Measurements from ENCODE around the gene TMEM247. TPM values are rescaled to one million over a fixed set of nuclear protein-coding genes. Genes with fewer than 3 reads are reported as not detected.

Gene TMEM247
- total RNA-seq, 4 donors from 2014 or later: not detected

DNA sequence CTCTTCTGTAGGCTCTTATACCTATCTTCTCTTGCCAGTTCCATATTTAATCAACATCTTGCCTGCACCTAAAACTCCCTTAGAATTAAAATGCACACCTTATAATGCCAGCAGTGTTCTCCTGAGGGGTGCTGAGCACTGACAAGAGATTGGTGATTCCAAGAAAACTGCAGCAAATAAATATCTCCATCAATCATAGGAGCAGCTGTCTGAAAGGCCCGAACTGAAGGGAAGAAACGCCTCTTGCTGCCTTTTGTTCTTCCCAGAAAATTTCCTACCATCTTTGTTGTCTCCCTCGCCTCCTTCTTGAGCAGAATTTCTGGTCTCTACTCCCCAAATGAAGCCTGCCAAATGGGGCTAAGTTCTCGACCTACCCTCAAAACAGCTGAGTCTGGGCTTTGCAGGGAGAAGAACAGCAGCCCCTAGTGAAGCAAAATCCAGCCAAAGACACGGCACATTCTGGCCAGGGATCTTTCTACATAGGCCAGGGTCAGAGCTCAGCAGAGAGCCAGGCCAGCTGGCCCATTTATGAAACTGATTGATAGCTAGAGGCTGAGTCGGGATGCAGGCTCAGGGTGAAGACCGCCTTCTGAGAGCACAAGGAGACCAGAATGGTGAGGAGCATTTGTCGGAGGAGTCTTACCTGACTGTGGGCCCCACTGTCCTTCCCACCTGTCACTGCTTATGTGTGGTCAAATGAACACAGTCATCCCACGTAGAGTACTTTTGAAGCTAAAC is 20.4 kb upstream of the TMEM247 start:
- WGBS: 86% methylated on average over 9 of the region's 9 CpGs
- Histone ChIP-seq H3K27me3 (no peaks in the 10 kb centered on the region), H3K4me1 (peaks cover 14% of the 10 kb centered on the region), H3K4me3 (no peak overlapping the region), H3K9me3 (no peaks in the 10 kb centered on the region), H3K36me3 (no peaks in the 10 kb centered on the region), H3K27ac (no peak overlapping the region)
- TF ChIP-seq POLR2A (IDR thresholded peaks at IDR 0.05) (no peak), POLR2AphosphoS5 (IDR thresholded peaks at IDR 0.05) (no peak), EP300 (IDR thresholded peaks at IDR 0.05) (no peak)
- TF ChIP-seq, protein P1, sequence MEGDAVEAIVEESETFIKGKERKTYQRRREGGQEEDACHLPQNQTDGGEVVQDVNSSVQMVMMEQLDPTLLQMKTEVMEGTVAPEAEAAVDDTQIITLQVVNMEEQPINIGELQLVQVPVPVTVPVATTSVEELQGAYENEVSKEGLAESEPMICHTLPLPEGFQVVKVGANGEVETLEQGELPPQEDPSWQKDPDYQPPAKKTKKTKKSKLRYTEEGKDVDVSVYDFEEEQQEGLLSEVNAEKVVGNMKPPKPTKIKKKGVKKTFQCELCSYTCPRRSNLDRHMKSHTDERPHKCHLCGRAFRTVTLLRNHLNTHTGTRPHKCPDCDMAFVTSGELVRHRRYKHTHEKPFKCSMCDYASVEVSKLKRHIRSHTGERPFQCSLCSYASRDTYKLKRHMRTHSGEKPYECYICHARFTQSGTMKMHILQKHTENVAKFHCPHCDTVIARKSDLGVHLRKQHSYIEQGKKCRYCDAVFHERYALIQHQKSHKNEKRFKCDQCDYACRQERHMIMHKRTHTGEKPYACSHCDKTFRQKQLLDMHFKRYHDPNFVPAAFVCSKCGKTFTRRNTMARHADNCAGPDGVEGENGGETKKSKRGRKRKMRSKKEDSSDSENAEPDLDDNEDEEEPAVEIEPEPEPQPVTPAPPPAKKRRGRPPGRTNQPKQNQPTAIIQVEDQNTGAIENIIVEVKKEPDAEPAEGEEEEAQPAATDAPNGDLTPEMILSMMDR (IDR thresholded peaks at IDR 0.05): no peak
- DNase-seq (ENCODE audit: low spot score in 2 of 2): no peak

DNA sequence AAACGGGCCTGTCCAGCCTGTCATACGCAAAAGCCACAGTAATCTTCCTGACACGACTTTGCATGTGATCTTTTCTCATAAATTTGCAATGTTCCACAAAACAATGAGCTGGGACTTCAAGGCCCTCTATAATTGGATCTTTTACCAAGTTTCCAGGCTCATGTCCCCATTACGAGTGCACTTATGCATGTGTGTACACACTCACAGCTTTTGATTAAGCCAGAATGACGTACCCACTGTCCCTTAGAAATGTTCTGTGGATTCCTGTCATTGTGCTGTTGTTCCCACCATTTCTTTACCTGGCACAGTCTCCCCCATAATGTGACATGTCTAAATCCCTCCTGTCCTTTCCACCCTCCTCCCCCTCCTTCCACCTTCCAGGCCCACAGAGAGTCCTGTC is 19.7 kb upstream of the TMEM247 start:
- WGBS: 66% methylated on average over 5 of the region's 5 CpGs
- H3K27ac ChIP-seq: no peak overlapping the region
- H3K27me3 ChIP-seq: no peaks in the 10 kb centered on the region
- H3K36me3 ChIP-seq: no peaks in the 10 kb centered on the region
- peaks cover 18% of the 10 kb centered on the region for H3K4me1 ChIP-seq
- H3K9me3 ChIP-seq: no peaks in the 10 kb centered on the region
- TF ChIP-seq EP300 (IDR thresholded peaks at IDR 0.05) (no peak), POLR2AphosphoS5 (IDR thresholded peaks at IDR 0.05) (no peak), POLR2A (IDR thresholded peaks at IDR 0.05) (no peak)
- TF ChIP-seq, protein P1 (IDR thresholded peaks at IDR 0.05): no peak
- H3K4me3 ChIP-seq: no peak overlapping the region
- no peak for DNase-seq (ENCODE audit: low spot score in 2 of 2)

DNA sequence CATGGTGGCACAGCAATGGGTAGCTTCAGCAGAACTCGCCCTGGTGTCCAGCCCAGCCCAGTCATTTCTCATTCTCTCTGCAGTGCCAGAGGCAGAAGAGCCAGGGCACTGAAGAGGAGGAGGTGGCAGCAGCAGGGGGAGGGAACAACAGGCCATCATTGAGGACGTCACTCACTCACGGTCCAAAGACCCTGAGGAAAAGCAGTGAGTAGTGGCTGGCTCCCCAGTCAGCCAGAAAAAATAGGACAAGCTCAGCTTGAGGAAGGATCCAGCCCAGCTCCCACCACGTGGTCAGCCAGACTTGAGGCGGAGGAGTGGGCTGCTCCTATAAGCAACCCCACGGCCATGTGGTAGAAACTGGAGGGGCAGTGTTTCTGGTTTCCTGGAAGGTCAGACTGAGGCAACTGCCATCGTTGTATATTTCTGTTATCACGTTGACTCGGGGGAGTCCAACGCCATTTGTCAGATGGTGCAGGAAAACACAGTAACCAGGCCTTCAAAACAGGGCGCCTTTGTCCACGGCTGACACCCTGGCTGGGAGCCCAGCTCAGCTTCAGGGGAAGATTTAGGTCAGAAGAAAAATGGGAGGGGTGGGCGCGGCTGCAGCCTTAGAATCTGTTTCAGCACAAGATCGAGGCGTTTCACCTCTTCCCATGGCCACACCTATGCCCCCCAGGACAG is 19.0 kb upstream of the TMEM247 start:
- DNase-seq (ENCODE audit: low spot score in 2 of 2): no peak
- Histone ChIP-seq H3K36me3 (no peaks in the 10 kb centered on the region), H3K27me3 (no peaks in the 10 kb centered on the region), H3K27ac (no peak overlapping the region), H3K4me3 (no peak overlapping the region), H3K9me3 (no peaks in the 10 kb centered on the region), H3K4me1 (peaks cover 18% of the 10 kb centered on the region)
- TF ChIP-seq POLR2A (IDR thresholded peaks at IDR 0.05) (no peak), EP300 (IDR thresholded peaks at IDR 0.05) (no peak), POLR2AphosphoS5 (IDR thresholded peaks at IDR 0.05) (no peak)
- TF ChIP-seq, protein P1 (IDR thresholded peaks at IDR 0.05): no peak
- WGBS: 68% methylated on average over 14 of the region's 16 CpGs

DNA sequence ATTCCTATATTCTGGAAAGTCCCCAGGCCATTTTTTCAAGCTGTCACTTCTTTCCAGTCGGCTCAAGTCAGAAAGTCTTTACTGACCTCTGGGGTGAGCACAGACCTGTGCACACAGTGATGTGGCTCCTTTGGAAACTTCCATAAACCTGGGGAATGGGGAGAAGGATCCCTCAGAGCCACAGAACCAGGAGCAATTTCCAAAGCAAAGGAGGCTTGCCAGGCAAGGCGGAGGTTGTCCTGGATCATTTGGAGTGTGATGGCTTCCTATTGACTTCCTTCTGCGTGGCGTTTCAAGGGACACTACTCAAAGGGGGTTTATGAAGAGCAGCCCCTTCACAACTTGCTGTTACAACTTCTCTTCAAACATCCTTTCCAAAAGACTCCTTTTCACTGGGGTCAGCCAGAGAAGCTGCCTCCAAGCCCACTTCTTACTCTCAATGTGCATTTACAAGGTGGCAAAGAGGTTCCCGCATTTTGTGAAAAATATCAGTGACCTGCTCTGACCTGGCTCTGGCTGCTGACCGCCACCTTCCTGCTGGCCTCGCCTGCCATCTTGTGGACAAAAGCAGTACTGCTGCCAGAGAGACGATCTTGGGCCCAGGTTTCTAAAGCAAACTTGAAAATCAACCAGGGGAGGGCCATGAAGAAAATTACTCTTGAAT is 18.2 kb upstream of the TMEM247 start:
- DNase-seq (ENCODE audit: low spot score in 2 of 2): peak; percentile 83 to 89

More for the DNA sequence above, 18.2 kb upstream of the TMEM247 start:
- H3K36me3 ChIP-seq: no peaks in the 10 kb centered on the region
- H3K4me1 ChIP-seq: peaks cover 18% of the 10 kb centered on the region
- no peaks in the 10 kb centered on the region for H3K27me3 ChIP-seq
- TF ChIP-seq POLR2AphosphoS5 (IDR thresholded peaks at IDR 0.05) (peak in 1 of 3 donors; percentile 54), EP300 (IDR thresholded peaks at IDR 0.05) (no peak), POLR2A (IDR thresholded peaks at IDR 0.05) (no peak)
- TF ChIP-seq, protein P1 (IDR thresholded peaks at IDR 0.05): peak; percentile 99
- 10% methylated on average over 8 of the region's 8 CpGs for WGBS
- H3K27ac ChIP-seq: no peak overlapping the region
- H3K9me3 ChIP-seq: no peaks in the 10 kb centered on the region
- H3K4me3 ChIP-seq: no peak overlapping the region

Measured in suprapubic skin (tissue), 4 donors.